ENCODE results near the gene C3orf52. TPM values are rescaled to one million over a fixed set of nuclear protein-coding genes. Genes with fewer than 3 reads are reported as not detected.

The C3orf52 gene
- total RNA-seq, 1 donor from 2014 or later, result 2.4 TPM

- no peaks in the 10 kb centered on the region for H3K36me3 ChIP-seq
Measured at GRCh38 chr3:112109322-112109721, 23.1 kb downstream of the C3orf52 start.

GRCh38 chr3:112111785-112112402, 25.7 kb downstream of the C3orf52 start:
- Histone ChIP-seq H3K27ac (replicated peaks) (no peak overlapping the region), H3K4me1 (peaks cover 12% of the 10 kb centered on the region), H3K36me3 (no peaks in the 10 kb centered on the region), H3K27me3 (ENCODE audit: low read depth) (no peaks in the 10 kb centered on the region), H3K9me3 (replicated peaks) (no peaks in the 10 kb centered on the region), H3K4me3 (no peak overlapping the region)
- DNase-seq, result no peak
- TF ChIP-seq CTCF (IDR thresholded peaks at IDR 0.05; ENCODE audit: borderline replicate concordance), result peak; percentile 83
- intact Hi-C loops (cut with micrococcal nuclease), result loop anchor here (5.0 to 10.0 kb wide), 2 partner anchors 183 to 405 kb away; partner anchors contain the start of gene SLC9C1

More at GRCh38 chr3:112109322-112109721, 23.1 kb downstream of the C3orf52 start:
- DNase-seq, result no peak
- H3K27me3 ChIP-seq (ENCODE audit: low read depth), result no peaks in the 10 kb centered on the region
- no peak for TF ChIP-seq CTCF (IDR thresholded peaks at IDR 0.05; ENCODE audit: borderline replicate concordance)
- intact Hi-C loops (cut with micrococcal nuclease), result no loop called here
- no peak overlapping the region for H3K27ac ChIP-seq (replicated peaks)
- no peaks in the 10 kb centered on the region for H3K9me3 ChIP-seq (replicated peaks)
- no peaks in the 10 kb centered on the region for H3K4me1 ChIP-seq
- H3K4me3 ChIP-seq, result no peak overlapping the region

GRCh38 chr3:112114576-112115160, 28.5 kb downstream of the C3orf52 start:
- Histone ChIP-seq H3K27ac (replicated peaks) (no peak overlapping the region), H3K4me3 (no peak overlapping the region), H3K4me1 (peaks cover 20% of the 10 kb centered on the region), H3K9me3 (replicated peaks) (no peaks in the 10 kb centered on the region), H3K27me3 (ENCODE audit: low read depth) (no peaks in the 10 kb centered on the region), H3K36me3 (no peaks in the 10 kb centered on the region)
- intact Hi-C loops (cut with micrococcal nuclease), result loop anchor here (5.0 to 10.0 kb wide), 2 partner anchors 180 to 403 kb away; partner anchors contain the start of gene SLC9C1
- no peak for TF ChIP-seq CTCF (IDR thresholded peaks at IDR 0.05; ENCODE audit: borderline replicate concordance)
- DNase-seq, result no peak

- DNase-seq, result no peak
- H3K9me3 ChIP-seq (replicated peaks), result no peaks in the 10 kb centered on the region
- intact Hi-C loops (cut with micrococcal nuclease), result loop anchor here (10.0 kb wide), 1 partner anchor 180 kb away; the partner anchor contains the start of gene SLC9C1
- no peak overlapping the region for H3K27ac ChIP-seq (replicated peaks)
- H3K36me3 ChIP-seq, result no peaks in the 10 kb centered on the region
- no peaks in the 10 kb centered on the region for H3K27me3 ChIP-seq (ENCODE audit: low read depth)
- peaks cover 20% of the 10 kb centered on the region for H3K4me1 ChIP-seq
- TF ChIP-seq CTCF (IDR thresholded peaks at IDR 0.05; ENCODE audit: borderline replicate concordance), result no peak
- H3K4me3 ChIP-seq, result no peak overlapping the region
Measured at GRCh38 chr3:112115161-112115739, 29.1 kb downstream of the C3orf52 start.

GRCh38 chr3:112115806-112116383, 29.7 kb downstream of the C3orf52 start:
- no peaks in the 10 kb centered on the region for H3K9me3 ChIP-seq (replicated peaks)
- no peaks in the 10 kb centered on the region for H3K27me3 ChIP-seq (ENCODE audit: low read depth)
- H3K4me1 ChIP-seq, result peaks cover 20% of the 10 kb centered on the region
- no peaks in the 10 kb centered on the region for H3K36me3 ChIP-seq
- no peak overlapping the region for H3K27ac ChIP-seq (replicated peaks)
- no peak for TF ChIP-seq CTCF (IDR thresholded peaks at IDR 0.05; ENCODE audit: borderline replicate concordance)
- intact Hi-C loops (cut with micrococcal nuclease), result loop anchor here (10.0 kb wide), 1 partner anchor 179 kb away; the partner anchor contains the start of gene SLC9C1
- no peak overlapping the region for H3K4me3 ChIP-seq
- no peak for DNase-seq
